Cardiac fibroblast (primary cell): ENCODE data around the gene ATP1A3.

Experiments used
- DNase-seq, 2 donors: peaks; one replicate each; pipeline versions ENCODE4 v3.0.0 to v3.0.0-alpha.2; 2010; ENCODE audit warnings: low read depth in 2 of 2
- H3K4me3 ChIP-seq, 2 donors: replicated peaks in 1 of 2; 1 replicate in 1 of 2; 2 replicates in 1 of 2; pipeline ENCODE4 v1.5.1; 2011; ENCODE audit warnings: low read depth in 2 of 2, low read length in 2 of 2, mild to moderate bottlenecking in 2 of 2, moderate library complexity in 1 of 2
- TF ChIP-seq, protein P1 (sequence below): IDR thresholded peaks from one replicate; pipeline ENCODE4 v1.5.1; 2011; ENCODE audit warnings: low read depth, mild to moderate bottlenecking, low read length, inconsistent platforms

ATP1A3 gene

DNA sequence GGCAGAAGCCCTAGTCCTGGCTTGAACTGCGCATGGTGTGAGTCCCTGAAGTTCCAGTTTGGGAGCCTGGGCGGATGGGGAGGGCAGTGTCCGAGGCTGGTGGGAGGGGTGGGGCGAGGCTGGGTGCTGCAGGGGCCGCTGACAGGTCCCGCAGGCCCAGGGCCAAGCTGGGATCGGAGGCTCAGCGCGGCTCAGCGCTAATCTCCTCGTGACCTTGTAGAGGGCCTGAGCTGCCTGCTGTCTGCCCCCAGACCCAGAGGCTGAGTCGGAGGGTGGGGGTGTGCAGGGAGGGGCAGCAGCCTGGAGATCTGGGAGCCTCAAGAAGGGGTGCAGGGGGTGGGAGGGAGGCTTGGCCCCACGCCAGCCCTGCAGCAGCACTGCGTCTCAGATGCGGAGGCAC lies 3.0 kb downstream of the ATP1A3 start:
- no peak for DNase-seq
- H3K4me3 ChIP-seq, result no peak overlapping the region
- TF ChIP-seq, protein P1, sequence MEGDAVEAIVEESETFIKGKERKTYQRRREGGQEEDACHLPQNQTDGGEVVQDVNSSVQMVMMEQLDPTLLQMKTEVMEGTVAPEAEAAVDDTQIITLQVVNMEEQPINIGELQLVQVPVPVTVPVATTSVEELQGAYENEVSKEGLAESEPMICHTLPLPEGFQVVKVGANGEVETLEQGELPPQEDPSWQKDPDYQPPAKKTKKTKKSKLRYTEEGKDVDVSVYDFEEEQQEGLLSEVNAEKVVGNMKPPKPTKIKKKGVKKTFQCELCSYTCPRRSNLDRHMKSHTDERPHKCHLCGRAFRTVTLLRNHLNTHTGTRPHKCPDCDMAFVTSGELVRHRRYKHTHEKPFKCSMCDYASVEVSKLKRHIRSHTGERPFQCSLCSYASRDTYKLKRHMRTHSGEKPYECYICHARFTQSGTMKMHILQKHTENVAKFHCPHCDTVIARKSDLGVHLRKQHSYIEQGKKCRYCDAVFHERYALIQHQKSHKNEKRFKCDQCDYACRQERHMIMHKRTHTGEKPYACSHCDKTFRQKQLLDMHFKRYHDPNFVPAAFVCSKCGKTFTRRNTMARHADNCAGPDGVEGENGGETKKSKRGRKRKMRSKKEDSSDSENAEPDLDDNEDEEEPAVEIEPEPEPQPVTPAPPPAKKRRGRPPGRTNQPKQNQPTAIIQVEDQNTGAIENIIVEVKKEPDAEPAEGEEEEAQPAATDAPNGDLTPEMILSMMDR, result no peak

DNA sequence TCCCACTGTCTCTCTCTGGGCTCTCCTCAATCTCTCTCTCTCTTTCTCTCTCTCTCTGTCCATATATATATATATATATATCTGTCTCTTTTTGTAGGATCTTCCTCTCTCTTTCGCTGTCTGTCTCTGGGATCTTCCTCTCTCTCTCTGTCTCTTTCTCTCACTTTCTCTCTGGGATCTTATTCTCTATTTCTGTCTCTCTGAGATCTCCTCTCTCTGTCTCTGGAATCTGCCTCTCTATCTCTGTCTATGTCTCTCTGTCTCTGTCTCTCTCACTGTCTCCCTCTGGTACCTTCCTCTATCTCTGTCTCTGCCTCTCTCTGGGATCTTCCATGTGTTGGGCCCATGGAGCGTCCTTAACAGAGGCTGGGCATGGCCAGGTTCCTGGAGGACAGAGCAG lies 3.4 kb downstream of the ATP1A3 start:
- TF ChIP-seq, protein P1, result no peak
- H3K4me3 ChIP-seq, result no peak overlapping the region
- DNase-seq, result no peak

DNA sequence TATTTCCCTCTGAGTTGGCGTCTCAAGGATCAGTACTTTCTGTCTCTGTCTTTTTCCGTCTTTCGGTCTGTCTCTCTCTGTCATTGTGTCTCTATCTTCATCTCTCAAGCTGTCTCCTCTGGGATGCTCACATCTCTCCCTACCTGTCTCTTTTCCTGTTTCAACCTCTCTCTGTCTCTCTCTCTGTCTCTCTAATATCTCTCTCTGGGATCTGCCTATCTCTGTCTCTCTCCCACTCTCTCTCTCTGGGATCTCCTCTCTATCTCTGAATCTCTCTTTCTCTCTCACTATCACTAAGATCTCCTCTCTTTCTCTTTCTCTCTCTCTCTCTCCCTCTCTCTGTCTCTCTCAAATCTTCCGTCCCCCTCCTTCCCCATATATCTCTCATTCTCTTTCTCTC lies 4.0 kb downstream of the ATP1A3 start:
- TF ChIP-seq, protein P1, result no peak
- DNase-seq, result no peak

DNA sequence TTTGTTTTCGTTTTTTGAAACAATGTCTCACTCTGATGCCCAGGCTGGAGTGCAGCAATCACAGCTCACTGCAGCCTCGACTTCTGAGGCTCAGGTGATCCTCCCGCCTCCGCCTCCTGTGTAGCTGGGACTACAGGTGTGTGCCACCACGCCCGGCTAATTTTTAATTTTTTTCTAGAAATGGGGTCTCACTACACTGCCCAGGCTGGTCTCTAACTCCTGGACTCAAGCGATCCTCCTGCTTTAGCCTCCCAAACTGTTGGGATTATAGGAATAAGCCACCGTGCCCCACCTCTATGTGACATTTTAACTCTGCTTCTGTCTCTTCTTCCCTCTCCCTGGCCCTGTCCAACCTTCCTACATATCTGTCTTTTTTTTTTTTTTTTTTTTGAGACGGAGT lies 5.1 kb downstream of the ATP1A3 start:
- TF ChIP-seq, protein P1, result no peak
- DNase-seq, result no peak
- no peak overlapping the region for H3K4me3 ChIP-seq

More for the DNA sequence above, 4.0 kb downstream of the ATP1A3 start:
- no peak overlapping the region for H3K4me3 ChIP-seq

DNA sequence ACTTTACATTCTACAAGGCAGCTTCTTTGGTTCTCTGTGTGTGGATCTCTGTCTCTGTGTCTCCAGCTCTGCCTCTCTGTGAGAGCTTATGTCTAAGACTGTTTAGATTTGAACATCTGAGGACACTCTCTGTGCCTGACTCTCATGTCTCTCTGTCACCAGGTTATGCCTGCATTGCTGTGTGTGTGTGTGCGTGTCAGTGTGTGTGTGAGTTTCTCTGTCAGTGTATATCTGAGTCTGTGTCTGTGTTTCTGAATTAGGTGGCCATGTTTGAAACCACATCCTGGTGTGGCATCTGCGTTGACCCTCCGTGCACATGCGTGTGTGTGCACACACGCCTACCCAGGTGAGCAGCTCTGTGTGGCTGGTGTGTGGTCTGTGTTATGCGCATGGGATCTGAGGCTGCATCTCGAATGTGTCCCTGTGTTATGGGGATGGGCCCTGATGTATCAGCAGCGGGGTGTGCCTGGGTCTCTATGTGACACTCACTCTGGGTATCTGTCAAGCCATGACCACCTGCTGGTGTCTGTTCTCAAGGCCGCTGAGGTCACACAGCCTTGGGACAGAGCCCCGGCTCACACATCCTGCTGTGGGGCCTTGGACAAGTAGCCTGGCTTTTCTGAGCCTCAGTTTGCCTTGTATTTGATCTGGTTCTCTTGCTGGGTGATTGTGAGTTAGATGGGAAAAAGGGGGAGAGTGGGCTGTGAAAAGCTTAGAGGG lies 6.7 kb downstream of the ATP1A3 start:
- no peak for DNase-seq
- no peak overlapping the region for H3K4me3 ChIP-seq
- TF ChIP-seq, protein P1, result no peak

DNA sequence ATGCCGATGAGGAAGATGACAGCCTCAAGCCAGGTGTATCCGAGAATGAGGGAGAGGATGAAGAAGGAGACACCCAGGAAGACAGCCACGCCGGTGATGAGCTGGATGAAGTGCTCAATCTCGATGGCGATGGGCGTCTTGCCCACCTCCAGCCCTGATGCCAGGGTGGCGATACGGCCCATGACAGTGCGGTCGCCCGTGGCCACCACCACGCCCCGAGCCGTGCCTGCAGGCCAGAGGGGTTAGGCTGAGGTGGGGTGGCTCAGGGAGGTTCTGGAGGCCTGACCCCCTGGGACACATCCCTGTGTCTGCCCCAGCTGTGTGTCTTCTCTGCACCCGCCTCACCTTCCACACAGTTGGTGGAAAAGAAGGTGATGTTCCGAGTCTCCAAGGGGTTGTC lies 9.1 kb downstream of the ATP1A3 start:
- TF ChIP-seq, protein P1, result no peak
- no peak overlapping the region for H3K4me3 ChIP-seq
- DNase-seq, result no peak

DNA sequence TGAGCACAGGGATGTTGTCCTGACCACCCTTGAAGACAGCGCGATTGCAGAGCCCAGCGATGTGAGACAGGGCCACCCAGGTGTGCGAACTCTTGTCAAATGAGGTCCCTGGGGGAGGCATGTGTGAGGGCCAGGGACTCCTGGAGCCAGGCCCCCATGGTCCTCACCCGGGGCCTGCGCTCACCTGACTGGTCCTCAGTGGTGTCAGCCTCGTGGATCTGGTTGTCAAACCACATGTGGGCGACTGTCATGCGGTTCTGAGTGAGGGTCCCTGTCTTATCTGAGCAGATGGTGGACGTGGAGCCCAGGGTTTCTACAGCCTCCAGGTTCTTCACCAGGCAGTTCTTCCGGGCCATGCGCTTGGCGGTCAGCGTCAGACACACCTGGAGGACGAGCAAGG lies 12.3 kb downstream of the ATP1A3 start:
- TF ChIP-seq, protein P1, result no peak
- no peak for DNase-seq
- H3K4me3 ChIP-seq, result no peak overlapping the region
